GM19463 (cell line): ENCODE data around the gene POLQ.
"Not testable (repeated sequence)": the region's sequence is repeated elsewhere in the genome, so short reads cannot be mapped to it uniquely, and the experiment has no call there.

Experiments used
- ATAC-seq: cut with Tn5 transposase; IDR thresholded peaks from one replicate; pipeline ENCODE4 v1.9.1; 2021; ENCODE audit warnings: mild to moderate bottlenecking, moderate library complexity; ENCODE audit not compliant: unreplicated experiment

The POLQ gene

DNA sequence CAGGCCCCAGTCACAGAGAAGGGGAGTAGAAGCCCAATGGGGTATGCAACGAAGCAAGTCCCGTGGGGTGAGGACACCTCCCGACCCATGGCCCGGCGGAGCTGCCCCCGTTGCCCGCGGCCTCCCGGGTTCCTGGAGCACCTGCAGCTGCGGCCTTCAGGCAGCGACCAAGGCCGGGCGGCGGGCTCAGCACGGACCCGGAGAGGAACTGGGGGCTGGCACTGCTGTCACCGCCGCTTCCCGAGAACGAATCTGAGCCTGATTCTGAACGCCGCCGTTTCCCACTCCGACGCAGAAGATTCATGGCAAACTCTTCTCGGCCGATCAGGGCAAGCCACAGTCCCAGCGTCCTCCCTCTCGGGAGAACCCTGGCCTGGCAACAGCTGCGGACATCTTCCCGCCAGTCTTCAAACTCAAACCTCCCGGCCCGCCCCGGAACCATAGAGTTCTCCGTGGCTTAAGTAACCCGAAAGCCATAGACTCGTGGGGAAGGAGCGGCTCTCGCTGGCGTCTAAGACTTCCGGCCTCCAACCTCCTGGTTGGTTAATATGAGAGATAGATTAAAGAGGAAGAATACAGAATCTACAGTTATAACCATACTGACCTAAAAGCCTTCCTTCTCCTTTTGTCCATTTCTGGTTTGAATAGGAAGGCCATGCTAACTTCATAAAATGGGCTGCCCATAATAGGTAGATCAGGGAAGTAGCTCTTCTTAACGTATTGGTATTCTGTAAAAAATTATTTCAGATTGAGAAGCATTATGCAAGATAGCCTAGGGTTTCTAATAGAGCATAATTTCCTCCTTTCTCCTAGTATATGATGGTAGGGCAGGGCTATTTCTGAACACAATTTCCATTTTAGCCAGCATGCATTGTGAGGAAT is at the start of gene POLQ:
Gene POLQ (minus strand): TSS at position 415 of the 882 bp plus-strand sequence. CDS start 111 bp downstream, at position 304.
- peak; percentile 77 for ATAC-seq

DNA sequence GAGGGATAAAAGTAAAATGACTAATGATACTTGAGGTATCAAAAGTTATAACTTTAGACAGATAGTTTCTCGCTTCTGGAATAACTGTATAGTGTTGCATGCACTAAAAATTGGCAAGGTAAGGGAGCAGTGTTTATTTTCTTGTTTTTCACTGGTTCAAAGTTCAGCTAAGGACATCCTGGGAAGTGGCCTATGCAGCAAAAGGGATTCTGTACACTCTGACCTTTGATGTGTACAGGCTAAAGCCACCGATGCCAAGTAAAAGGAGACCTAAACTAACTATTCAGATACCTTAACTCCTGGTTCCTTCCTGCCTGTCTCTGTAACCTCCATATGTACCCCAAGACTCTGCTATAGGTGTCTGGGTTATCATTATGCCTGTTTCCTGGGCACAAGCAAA is 49.1 kb upstream of the POLQ start:
- no peak for ATAC-seq

DNA sequence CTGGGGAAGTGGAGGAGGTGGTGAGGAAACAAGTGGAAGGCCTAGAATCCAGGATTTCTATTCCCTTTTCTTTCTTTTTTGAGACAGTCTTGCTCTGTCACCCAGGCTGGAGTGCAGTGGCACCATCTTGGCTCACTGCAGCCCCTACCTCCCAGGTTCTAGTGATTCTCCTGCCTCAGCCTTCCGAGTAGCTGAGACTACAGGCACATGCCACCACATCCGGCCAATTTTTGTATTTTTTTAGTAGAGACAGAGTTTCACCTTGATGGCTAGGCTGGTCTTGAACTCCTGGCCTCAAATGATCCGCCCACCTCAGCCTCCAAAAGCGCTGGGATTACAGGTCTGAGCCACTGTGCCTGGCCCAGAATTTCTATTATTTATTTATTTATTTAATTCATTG is 48.0 kb upstream of the POLQ start:
- ATAC-seq: not testable (repeated sequence)

DNA sequence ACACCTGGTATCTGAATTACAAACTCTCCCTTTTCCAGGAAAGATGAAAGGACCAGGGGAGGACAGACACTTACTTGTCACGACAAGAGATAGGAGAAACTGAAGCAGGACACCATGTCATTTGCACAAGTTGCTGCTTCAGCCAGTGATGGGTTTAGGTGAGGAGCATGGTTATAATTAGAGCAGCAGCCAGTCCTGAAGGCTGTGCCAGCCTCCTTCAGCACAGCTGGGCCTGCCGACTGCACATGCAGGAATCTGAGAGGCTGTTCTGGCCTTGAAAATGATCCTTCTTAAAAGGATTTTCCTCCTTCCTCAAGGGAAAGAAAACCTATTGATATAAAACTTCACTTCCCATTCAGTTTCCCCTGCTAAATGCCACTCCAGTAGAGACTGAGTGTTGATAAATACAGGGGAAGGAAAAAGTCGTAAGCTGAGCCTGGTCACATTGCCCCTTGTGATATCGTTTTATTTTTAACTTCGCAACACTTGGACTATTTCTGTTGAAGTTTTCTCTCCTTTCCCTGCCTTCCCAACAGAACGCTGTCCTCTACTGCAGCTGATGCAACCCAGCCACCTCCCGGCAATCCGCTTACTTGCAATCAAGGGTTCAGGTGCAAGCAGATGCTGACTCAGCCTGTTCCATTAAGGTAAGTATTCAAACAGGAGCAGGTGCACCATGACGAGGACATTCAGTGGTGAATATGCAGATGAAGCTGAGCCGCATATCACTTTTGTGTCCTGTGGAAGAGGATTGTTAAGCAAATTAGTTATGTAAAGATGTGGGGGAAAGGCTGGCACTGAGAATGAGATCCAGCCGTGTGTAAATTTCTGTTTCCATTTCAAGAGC is 47.3 kb upstream of the POLQ start, which contains the start of gene FBXO40:
Gene FBXO40 (plus strand): TSS at position 524 of the 847 bp plus-strand sequence. CDS start 27,197 bp downstream, outside the sequence.
- ATAC-seq: peak; percentile 76

DNA sequence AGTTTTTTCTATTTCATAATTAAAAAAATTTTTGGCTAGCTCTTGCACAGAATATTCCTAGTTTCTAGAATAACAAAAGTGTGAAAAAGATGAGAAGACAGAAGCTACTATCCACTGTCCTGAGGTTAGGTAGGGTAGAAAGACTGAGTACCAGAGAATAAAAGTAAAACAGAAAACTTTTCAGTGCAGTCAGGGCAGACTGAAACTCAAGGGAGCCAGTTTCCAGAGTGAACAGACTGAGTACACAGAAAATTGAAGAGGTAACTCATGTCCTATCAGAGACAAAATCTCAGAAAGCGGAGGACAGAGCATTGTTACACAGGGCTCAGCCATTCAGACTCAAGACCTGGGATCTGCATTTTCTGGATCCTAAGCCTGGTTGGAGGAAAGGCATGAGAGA is 38.6 kb upstream of the POLQ start:
- no peak for ATAC-seq

DNA sequence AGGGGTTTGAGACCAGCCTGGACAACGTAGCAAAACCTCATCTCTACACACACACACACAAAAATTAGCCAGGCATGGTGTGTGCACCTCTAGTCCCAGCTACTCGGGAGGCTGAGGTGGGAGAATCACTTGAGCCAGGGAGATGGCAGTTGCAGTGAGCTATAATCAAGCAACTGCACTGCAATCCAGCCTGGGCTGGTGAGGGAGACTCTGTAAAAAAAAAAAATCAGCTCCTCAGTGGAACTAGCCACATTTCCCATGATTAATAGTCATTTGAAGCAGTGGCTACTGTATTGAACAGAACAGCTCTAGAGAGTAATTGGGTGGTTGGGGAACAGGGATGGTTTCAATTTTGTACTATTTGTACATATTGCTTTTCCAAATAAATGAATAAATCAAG is 35.9 kb upstream of the POLQ start:
- ATAC-seq: no peak

DNA sequence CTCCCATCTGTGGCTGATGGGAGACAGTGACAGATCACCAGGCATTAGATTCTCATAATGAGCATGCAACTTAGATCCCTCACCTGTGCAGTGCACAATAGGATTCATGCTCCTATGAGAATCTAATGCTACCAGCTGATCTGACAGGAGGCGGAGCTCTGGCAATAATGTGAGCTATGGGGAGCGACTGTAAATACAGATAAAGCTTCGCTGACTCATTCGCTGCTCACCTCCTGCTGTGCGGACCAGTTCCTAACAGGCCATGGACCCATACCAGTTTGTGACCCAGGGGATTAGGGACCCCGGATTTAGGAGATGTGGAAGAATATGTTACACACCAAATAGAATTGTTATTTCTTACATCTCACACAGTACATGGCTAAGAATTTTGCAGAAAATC is 28.7 kb upstream of the POLQ start:
- ATAC-seq: no peak

DNA sequence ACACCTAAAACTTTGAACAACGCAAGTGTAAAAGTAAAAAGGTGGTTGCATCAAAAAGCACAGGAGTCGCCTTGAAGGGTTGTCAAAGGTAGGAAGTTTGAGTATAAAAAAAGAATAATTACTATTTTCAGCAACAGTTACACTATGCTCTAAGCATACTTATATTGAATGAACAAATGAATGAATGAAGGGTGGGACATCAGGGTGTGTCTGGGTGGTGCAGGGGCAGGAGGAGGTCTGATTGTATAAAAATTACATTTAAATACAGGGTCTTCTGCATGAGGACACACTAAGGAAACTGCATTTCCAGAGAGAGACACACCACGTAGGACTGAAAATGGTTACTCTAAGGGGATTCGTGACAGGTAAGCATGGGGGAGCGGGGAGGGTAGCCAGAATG is 21.9 kb upstream of the POLQ start, which contains the start of gene ARGFX:
Gene ARGFX (plus strand): TSS at position 301 of the 400 bp plus-strand sequence. CDS start 2,765 bp downstream, outside the sequence.
- no peak for ATAC-seq

DNA sequence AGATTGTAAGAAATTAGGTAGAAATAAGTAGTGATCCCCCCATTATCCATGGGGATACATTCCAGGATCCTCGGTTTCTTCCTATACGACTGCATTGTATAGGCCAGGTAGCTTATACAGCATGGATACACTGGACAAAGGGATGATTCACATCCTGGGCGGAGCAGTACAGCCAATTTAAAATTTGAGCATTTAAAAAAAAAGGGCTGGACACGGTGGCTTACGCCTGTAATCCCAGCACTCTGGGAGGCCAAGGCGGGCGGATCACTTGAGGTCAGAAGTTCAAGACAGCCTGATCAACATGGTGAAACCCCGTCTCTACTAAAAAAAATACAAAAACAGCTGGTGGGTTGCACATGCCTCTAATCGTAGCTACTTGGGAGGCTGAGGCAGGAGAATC is 21.0 kb upstream of the POLQ start:
- ATAC-seq: no peak

DNA sequence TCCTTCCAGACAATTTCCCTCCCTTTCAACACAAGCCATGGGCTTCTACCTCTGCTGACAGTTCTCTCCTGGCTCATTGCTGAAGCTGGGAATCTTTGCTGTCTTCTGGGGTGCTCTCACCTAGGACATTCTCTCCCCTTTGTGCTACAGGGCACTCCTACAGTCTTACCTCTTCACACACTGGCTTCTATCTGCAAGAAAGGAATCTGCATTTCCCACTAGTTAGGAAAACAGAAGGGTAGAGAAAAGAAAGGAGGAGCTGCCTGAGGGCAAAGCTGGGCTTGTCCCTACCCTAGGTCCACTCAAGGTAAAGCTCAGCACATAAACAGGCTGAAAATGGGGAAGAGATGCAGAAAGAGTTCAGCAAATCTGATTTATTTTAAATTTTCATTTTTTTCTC is 16.4 kb upstream of the POLQ start:
- ATAC-seq: no peak

DNA sequence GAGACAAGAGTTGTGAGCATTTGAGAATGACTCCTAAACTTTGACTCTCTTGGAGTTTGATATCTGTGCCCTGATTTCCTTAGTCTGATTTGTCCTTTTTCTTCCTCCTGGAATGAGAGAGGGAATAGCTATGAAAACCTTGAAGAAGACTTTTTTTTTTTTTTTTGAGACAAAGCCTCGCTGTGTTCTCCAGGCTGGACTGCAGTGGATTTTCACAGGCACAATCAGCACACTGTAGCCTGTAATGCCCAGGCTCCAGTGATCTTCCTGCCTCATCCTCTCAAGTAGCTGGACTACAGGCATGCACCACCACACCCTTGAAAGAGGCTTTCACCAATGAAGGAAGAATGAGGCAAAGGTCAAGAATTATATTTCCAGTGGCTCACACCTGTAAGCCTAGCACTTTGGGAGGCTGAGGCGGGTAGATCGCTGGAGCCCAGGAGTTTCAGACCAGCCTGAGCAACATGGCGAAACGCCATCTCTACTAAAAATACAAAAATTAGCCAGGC is 11.7 kb upstream of the POLQ start:
- no peak for ATAC-seq

DNA sequence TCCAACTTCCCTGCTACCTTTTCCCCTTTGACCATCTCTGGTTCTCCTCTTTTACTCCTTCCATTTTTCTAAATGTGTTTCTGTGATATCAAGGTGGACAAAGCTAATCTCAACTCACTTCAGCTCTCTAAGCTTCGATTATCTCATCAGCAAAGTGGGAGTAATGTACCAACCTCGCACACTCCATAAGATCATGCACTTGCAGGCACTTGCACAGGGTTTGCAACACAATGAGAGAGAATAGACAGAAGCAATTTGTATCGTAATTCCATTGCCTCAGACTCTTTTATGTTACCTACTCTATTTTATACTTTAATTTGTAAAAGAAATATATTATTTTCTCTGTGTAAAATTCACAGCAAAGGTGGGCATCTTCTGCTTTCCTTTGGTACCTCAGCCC is 7.0 kb upstream of the POLQ start:
- ATAC-seq: no peak

DNA sequence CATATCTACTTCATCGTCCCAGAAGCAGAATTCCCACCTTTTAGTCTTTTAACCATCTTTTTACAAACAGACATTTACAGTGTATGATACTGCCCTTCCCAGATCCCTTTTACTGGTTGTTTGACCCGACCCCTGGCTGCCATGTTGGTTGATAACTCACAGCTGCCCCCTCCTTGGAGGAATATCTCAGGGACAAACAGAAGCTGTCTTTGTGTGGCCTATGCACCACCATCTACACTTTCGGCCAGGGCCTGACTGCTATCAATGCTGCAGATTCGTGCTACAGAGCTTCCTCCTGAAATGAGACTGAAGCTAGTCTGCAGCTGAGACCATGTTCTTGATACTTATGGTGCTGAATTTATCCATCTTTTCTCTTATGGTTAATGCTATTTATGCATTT is 6.6 kb upstream of the POLQ start:
- no peak for ATAC-seq

DNA sequence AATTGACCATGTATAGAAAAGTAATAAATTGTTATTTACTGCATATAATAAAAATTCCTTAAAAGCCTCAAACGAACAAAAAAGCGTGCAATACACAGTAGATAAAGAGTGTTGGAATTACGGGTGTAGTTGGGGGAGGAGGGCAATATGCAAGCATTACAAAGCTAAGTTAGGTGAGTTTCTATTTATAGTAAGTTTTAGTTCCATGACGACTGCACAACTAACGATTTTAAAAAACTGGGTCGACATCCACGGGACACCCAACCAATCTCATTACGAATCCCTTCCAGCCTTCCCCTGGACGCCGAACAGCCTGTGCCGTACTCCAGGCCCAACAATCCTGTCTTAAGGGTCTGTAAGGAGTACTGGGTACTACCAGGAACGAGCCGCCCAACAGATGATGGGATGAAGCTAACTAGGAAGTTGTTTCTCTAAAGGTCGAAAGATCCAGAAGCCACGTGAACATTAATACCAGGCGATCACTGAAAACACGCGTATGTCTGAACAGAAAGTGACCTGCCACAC is 677 bp downstream of the POLQ start:
- peak; percentile 6 for ATAC-seq

DNA sequence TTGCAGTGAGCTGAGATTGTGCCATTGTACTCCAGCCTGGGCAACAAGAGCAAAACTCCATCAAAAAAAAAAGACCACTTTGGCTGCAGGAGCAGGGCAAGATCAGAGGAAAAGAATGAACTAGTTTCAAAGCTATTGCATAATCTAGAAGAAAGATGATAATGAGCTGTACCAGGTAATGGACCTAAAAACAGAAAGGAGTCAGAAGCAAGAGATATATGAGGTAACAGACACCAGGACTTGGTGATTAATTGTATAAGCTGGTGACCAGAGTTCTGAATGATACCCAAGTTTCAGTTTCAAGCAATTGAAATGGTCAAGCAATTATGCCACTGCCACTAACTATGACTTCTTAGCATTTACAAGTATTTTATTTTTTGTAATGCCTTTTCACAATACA is 2.9 kb downstream of the POLQ start:
- no peak for ATAC-seq

DNA sequence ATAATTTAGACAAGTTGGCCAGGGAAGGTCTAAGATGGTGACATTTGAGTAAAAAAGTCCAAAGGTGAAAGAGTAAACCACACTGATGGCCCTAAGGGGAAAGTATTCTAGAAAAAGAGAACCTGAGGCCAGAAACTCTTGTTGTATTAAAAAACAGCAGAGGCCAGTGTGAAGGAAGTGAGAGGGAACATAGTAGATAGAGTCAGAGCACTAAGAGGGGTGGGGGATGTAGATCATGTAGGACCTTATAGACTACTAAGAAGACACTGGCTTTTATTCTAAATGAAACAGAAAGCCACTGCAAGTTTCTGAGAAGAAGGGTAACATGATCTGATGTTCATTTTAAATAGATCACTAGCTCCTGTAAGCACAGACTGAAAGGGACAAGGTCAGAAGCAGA is 14.5 kb downstream of the POLQ start:
- ATAC-seq: peak; percentile 71

DNA sequence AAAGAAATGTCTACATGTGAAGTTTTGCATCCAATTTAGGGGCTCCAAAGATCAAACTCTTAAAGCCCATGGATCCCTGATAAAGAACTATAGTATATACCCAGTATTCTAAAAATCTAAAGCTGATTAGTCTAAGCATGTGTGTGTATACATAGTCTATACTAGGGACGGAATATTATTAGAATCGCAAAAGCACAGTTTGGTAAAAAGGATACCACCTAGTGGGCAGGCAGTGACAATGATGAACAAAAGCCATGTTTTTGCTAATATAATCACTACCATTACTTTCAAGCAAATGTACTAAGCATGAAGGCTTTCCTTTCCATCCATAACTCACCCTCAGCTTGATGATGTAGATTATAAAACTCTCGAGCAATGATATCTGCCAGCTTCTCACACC is 16.5 kb downstream of the POLQ start:
- no peak for ATAC-seq

DNA sequence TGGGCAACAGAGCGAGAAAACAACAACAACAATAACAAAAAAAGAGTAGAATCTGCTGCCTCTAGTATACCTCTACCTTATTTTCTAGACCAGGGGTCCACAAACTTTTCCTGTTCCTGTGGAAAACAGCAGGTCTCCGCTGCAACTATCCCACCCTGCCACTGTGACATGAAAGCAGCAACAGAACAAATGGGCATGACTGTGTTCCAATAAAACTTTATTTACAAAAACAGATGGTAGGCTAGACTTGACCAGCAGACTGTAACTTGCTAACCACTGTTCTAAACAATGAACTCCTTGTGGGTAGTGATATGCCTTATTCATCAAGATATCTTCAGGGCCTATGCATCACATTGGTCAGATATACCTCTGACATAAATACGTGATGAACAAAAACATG is 25.3 kb downstream of the POLQ start:
- no peak for ATAC-seq

DNA sequence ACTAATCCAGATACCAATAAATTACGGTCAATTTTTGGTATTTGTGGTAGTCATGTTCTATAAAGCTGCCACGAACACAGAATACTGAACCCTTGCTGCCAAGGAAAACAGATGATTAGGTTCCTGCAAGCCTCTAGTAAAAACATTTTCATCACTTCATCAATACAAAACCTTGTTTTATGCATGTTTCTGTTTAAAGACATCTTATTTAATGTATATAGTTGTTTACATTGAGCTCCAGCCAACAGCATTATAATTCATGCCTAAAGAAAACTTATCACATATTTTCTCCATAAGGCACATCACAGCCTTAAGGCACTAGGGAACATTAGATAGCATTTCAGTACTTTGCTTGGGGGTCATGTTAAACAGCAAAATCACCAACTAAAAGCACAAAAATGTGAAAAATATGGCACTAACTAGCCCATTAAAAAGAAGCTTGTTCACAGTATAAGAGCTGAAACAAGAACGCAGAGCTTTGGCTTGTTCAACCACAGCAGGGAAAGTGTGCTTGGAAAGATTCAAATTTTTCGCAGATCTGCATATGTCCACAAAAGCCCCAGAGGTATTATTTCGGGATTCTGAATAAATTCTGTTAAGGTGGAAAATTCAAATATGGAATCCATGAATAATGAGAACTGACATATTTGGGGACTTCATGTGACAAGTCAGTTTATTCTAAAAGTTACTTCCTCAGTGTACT is 27.7 kb downstream of the POLQ start:
- ATAC-seq: no peak

DNA sequence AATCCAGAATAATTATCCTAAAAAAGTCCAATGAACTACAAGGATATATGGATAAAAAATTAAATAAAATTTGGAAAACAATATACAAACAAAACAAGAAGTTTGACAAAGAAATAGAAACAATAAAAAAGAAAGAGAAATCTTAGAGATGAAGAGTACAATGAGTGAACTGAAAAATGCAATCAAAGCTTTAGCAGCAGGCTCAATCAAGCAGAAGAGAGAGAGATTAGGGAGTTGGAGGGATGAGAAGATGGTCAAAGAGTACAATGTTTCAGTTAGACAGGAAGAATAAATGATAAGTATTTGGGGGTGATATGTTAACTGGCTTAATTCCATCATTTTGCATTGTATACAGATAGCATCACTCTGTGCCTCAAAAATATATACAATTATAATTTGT is 29.9 kb downstream of the POLQ start:
- ATAC-seq: no peak

DNA sequence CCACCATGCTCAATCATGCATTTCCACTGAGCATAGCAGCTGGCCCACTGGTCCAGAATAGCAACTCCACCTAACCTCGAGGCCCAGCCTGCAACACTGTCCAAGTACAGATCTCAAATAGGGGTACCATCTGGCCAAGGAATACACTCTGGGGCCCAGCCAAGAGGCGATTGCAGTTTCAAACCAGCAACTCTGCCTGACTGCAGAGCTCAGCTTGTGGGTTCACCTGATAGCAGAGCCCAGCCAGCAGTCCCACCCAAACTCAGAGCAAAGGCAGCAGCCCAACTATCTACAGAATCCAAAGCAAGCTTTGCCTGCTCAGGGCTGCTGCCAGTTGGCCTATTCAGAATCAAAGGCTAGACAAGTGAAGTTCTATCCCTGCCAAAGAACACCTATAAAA is 30.5 kb downstream of the POLQ start:
- no peak for ATAC-seq
